HepG2 (cell line): ENCODE measurements around the gene ARHGAP20. TPM values are rescaled to one million over a fixed set of nuclear protein-coding genes. Genes with fewer than 3 reads are reported as not detected.

Source experiments
- ATAC-seq: fragments of 200-7000 bp; cut with Tn5 transposase; 3 replicates; pipeline ENCODE4 v1.9.1; 2020; ENCODE audit warnings: mild to moderate bottlenecking, moderate library complexity
- BruUV-seq: library from RNA; stranded (reverse); fragments of 400-500 nt; replicated peaks from 2 replicates; lab custom pipeline; 2021; lab: Mats Ljungman, UMichigan
- CTCF ChIA-PET: fragments of 300-600 bp; formaldehyde crosslinking; extraction: SDS; loops from one replicate; lab custom pipeline; 2021; ENCODE audit warnings: low total read pairs, inconsistent platforms, low intra/inter-chr PET ratio; lab: Yijun Ruan, JAX
- POLR2A ChIA-PET: fragments of 350-600 bp; sonication (Branson Sonifier 250); formaldehyde crosslinking; loops from one replicate; lab custom pipeline; 2020; ENCODE audit warnings: antibody characterized with exemption, inconsistent platforms; lab: Yijun Ruan, JAX
- DNase-seq: peaks from one replicate; pipeline ENCODE4 v3.0.0-alpha.2; 2015; ENCODE audit warnings: low spot score
- FAIRE-seq: peaks from 3 replicates; lab custom pipeline; 2011; peaks lifted over from hg19 to GRCh38; lab: Jason Lieb, UNC
- H2AFZ ChIP-seq: one replicate; pipeline ENCODE4 v1.6.1; 2011; ENCODE audit warnings: low read length, inconsistent platforms
- H3K27ac ChIP-seq: fragments of 300-600 bp; 3 replicates; pipeline ENCODE4 v1.8.0; 2011; ENCODE audit warnings: mixed run types, mild to moderate bottlenecking, mixed read lengths, low read length, inconsistent platforms; ENCODE audit not compliant: insufficient read depth; ENCODE audit errors: extremely low read length
- H3K27me3 ChIP-seq, 2 experiments: fragments of 200-600 bp in 1 of 2; 2 replicates in 1 of 2; 3 replicates in 1 of 2; pipeline versions ENCODE4 v1.6.0 to v1.8.0; 2011; ENCODE audit warnings: low read length in 2 of 2, mild to moderate bottlenecking in 2 of 2, moderate library complexity in 2 of 2, inconsistent platforms in 1 of 2; ENCODE audit not compliant: insufficient read depth in 2 of 2, control insufficient read depth in 1 of 2
- H3K36me3 ChIP-seq, 2 experiments: fragments of 200-600 bp in 1 of 2; replicated peaks in 1 of 2; 2 replicates in 1 of 2; 3 replicates in 1 of 2; pipeline versions ENCODE4 v1.5.1 to v1.8.0; 2011; ENCODE audit warnings: low read length in 2 of 2, inconsistent platforms in 1 of 2; ENCODE audit not compliant: insufficient read depth in 2 of 2, control insufficient read depth in 1 of 2
- H3K4me1 ChIP-seq: 2 replicates; pipeline ENCODE4 v1.5.1; 2012; ENCODE audit warnings: low read length, inconsistent platforms; ENCODE audit not compliant: insufficient read depth
- H3K4me2 ChIP-seq: 2 replicates; pipeline ENCODE4 v1.6.0; 2011; ENCODE audit warnings: low read depth, low read length, inconsistent platforms
- H3K4me3 ChIP-seq, 3 experiments: fragments of 200-600 bp in 1 of 3; sonication (generic), shearing (Covaris generic) in 1 of 3; replicated peaks in 1 of 3; 2 replicates each; pipeline ENCODE4 v1.5.1; 2011 to 2016; ENCODE audit warnings: low read length in 3 of 3, inconsistent platforms in 2 of 3, low read depth in 2 of 3, mild to moderate bottlenecking in 2 of 3, control low read depth in 1 of 3, mixed read lengths in 1 of 3; ENCODE audit not compliant: insufficient read depth in 1 of 3
- H3K79me2 ChIP-seq: one replicate; pipeline ENCODE4 v1.6.1; 2011; ENCODE audit warnings: low read length, inconsistent platforms; ENCODE audit not compliant: insufficient read depth
- H3K9ac ChIP-seq: 2 replicates; pipeline ENCODE4 v1.6.0; 2011; ENCODE audit warnings: mild to moderate bottlenecking, low read depth, low read length, inconsistent platforms; ENCODE audit not compliant: insufficient read depth
- H3K9me3 ChIP-seq: 2 replicates; pipeline ENCODE4 v1.5.1; 2012; ENCODE audit warnings: mild to moderate bottlenecking, low read length
- H4K20me1 ChIP-seq: 2 replicates; pipeline ENCODE4 v1.6.0; 2011; ENCODE audit warnings: inconsistent platforms, mild to moderate bottlenecking, low read length, moderate library complexity; ENCODE audit not compliant: insufficient read depth
- CHD2 ChIP-seq: IDR thresholded peaks from 2 replicates; pipeline ENCODE4 v1.6.1; 2011; ENCODE audit warnings: low read depth, low read length, improper control_type of control experiment
- CREM ChIP-seq, 2 experiments: sonication (generic) in 1 of 2; formaldehyde crosslinking in 1 of 2; IDR thresholded peaks; 2 replicates each; pipeline versions ENCODE4 v1.4.0 to v1.6.1; 2016 to 2020; ENCODE audit warnings: antibody characterized with exemption in 1 of 2, mild to moderate bottlenecking in 1 of 2, missing genetic modification reagents in 1 of 2
- DR1 ChIP-seq: sonication (generic); formaldehyde crosslinking; IDR thresholded peaks from 2 replicates; pipeline ENCODE4 v1.8.0; 2021; ENCODE audit warnings: mild to moderate bottlenecking, missing genetic modification reagents, inconsistent platforms
- MED13 ChIP-seq: sonication (generic); formaldehyde crosslinking; IDR thresholded peaks from 2 replicates; pipeline ENCODE4 v1.5.0; 2020; ENCODE audit warnings: missing genetic modification reagents
- SCMH1 ChIP-seq: sonication (generic); formaldehyde crosslinking; IDR thresholded peaks from 2 replicates; pipeline ENCODE4 v1.9.0; 2021; ENCODE audit warnings: missing genetic modification reagents, mild to moderate bottlenecking, borderline replicate concordance
- ZNF121 ChIP-seq: sonication (generic); formaldehyde crosslinking; IDR thresholded peaks from 2 replicates; pipeline ENCODE4 v1.5.0; 2020; ENCODE audit warnings: mild to moderate bottlenecking, missing genetic modification reagents
- WGBS: methylation state at CpG from one replicate; pipeline ENCODE4 v1.1.6; 2017; ENCODE audit warnings: low lambda C conversion rate; 5-methylcytosine and 5-hydroxymethylcytosine counted together
- in situ Hi-C: cut with HindIII; loops from 2 replicates; pipeline ENCODE4 v1.10.0; 2017; ENCODE audit warnings: low pct_unique_long_range_greater_than_20kb; ENCODE audit not compliant: extremely low pct_ligation_motif_present
- intact Hi-C: fragments of 100-400 bp; cut with micrococcal nuclease; formaldehyde crosslinking; loops from one replicate; pipeline ENCODE4 v1.10.0; 2022; ENCODE audit not compliant: unreplicated experiment
- polyA plus RNA-seq, 8 experiments: library from polyadenylated mRNA; depleted of rRNA in 3 of 8; stranded (reverse) in 7 of 8; unstranded in 1 of 8; fragments of >200 nt; fragmentation: Illumina TruSeq in 4 of 8; extraction: Trizol in 4 of 8; gene quantifications; 2 replicates each; pipeline versions ENCODE4 v1.2.1 to v1.2.3, GENCODE V29; 2011 to 2016; ENCODE audit warnings: low read depth in 4 of 8, missing spikeins in 1 of 8, mixed read lengths in 1 of 8; ENCODE audit not compliant: insufficient read depth in 1 of 8
- total RNA-seq, 5 experiments: library from RNA; depleted of rRNA; stranded (reverse); fragments of >200 nt; fragmentation: Illumina TruSeq; extraction: Trizol; gene quantifications; 2 replicates each; pipeline ENCODE4 v1.2.3, GENCODE V29; 2016; ENCODE audit warnings: low read depth in 1 of 5
- TF ChIP-seq, protein P1 (sequence below): sonication (generic); formaldehyde crosslinking; IDR thresholded peaks from 2 replicates; pipeline ENCODE4 v1.5.1; 2020; ENCODE audit warnings: missing genetic modification reagents, mild to moderate bottlenecking, borderline replicate concordance

ARHGAP20 gene
- total and polyA plus RNA-seq, 2 of the 13 experiments (the other 11 are each of a cell fraction or from before 2014, with no cell fraction given), result not detected

DNA sequence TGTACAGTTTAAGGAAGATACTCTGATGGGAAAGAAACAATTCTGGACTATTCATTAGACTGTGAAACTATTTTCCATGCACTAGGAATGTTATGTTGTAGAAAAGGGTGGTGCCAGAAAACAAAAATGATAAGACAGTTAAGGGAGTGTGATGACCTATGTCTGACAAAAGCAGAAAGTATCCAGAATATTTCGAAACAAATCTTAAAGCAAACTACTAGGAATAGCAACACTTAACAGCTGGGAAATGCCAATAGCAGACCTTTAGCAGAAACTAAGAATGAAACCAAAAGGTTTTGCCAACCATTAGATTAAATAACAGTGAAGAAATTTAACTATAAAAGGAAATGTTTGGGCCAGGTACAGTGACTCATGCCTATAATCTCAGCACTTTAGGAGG lies 3.3 kb upstream of the ARHGAP20 start:
- ChIA-PET CTCF (no interaction called here), POLR2A (no interaction called here)
- ATAC-seq (no peak), DNase-seq (no peak), FAIRE-seq (no peak)
- Histone ChIP-seq H3K4me1 (no peaks in the 10 kb centered on the region), H3K4me3 (no peak overlapping the region), H3K9me3 (no peaks in the 10 kb centered on the region), H3K9ac (no peak overlapping the region), H2AFZ (no peak overlapping the region), H3K4me2 (no peak overlapping the region), H3K79me2 (no peaks in the 10 kb centered on the region), H4K20me1 (no peaks in the 10 kb centered on the region), H3K27ac (no peak overlapping the region), H3K27me3 (peaks cover 2 to 29% of the 10 kb centered on the region in 2 experiments; a peak in 3 of 5 replicates), H3K36me3 (no peaks in the 10 kb centered on the region)
- in situ Hi-C loops (no loop called here), intact Hi-C loops (no loop called here)
- BruUV-seq, result no TSS peak
- 0% methylated on average over 1 of the region's 1 CpG for WGBS
- no peak for TF ChIP-seq ZNF121
- TF ChIP-seq DR1, result no peak
- no peak for TF ChIP-seq MED13 (CRISPR knock-in tag)

DNA sequence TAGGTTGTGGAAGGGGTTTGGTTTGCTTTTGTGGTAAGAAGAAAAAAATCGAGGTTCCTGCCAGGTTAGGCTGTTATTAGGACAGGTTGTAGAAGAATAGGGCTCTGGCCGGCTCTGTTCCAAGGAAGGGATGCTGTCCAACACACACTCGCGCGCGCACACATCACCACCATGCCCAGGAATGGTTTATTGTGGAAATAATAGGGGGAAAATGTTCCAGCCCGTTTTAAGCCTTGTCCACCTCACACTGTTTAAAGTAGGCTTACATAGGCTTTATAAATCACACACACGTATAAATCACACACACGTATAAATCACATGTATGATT lies 1.2 kb upstream of the ARHGAP20 start:
- Histone ChIP-seq H3K36me3 (no peaks in the 10 kb centered on the region), H3K79me2 (no peaks in the 10 kb centered on the region), H2AFZ (no peak overlapping the region), H3K9ac (no peak overlapping the region), H3K27me3 (peaks cover 2 to 44% of the 10 kb centered on the region in 2 experiments; a peak in 3 of 5 replicates), H4K20me1 (no peaks in the 10 kb centered on the region), H3K9me3 (no peaks in the 10 kb centered on the region), H3K27ac (no peak overlapping the region), H3K4me1 (no peaks in the 10 kb centered on the region), H3K4me3 (no peak overlapping the region), H3K4me2 (no peak overlapping the region)
- FAIRE-seq (no peak), ATAC-seq (no peak), DNase-seq (no peak)
- ChIA-PET POLR2A (no interaction called here), CTCF (no interaction called here)
- TF ChIP-seq, protein P1, sequence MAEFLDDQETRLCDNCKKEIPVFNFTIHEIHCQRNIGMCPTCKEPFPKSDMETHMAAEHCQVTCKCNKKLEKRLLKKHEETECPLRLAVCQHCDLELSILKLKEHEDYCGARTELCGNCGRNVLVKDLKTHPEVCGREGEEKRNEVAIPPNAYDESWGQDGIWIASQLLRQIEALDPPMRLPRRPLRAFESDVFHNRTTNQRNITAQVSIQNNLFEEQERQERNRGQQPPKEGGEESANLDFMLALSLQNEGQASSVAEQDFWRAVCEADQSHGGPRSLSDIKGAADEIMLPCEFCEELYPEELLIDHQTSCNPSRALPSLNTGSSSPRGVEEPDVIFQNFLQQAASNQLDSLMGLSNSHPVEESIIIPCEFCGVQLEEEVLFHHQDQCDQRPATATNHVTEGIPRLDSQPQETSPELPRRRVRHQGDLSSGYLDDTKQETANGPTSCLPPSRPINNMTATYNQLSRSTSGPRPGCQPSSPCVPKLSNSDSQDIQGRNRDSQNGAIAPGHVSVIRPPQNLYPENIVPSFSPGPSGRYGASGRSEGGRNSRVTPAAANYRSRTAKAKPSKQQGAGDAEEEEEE, result no peak
- TF ChIP-seq SCMH1 (CRISPR knock-in tag) (no peak), CREM (IDR thresholded peaks at IDR 0.05) (no peak), CREM (CRISPR knock-in tag; IDR thresholded peaks at IDR 0.05) (no peak), CHD2 (no peak)
- no TSS peak for BruUV-seq
- 69% methylated on average over 9 of the region's 9 CpGs for WGBS
- intact Hi-C loops (no loop called here), in situ Hi-C loops (no loop called here)
